Suprapubic skin (tissue), 4 donors: ENCODE data around the gene DNAJC1. TPM values are rescaled to one million over a fixed set of nuclear protein-coding genes. Genes with fewer than 3 reads are reported as not detected.
A peak's percentile ranks its signal among the peaks of the same experiment; 100 is the strongest.

Source experiments
- DNase-seq, 2 donors: peaks; one replicate each; pipeline ENCODE4 v3.0.0-alpha.2; 2019; ENCODE audit warnings: low spot score in 2 of 2
- H3K27ac ChIP-seq: fragments of 200-600 bp; sonication (generic); one replicate; pipeline ENCODE4 v1.5.1; 2019
- H3K27me3 ChIP-seq: fragments of 200-600 bp; sonication (generic); one replicate; pipeline ENCODE4 v1.5.1; 2019
- H3K36me3 ChIP-seq: fragments of 200-600 bp; sonication (generic); one replicate; pipeline ENCODE4 v1.5.1; 2019
- H3K4me1 ChIP-seq: fragments of 200-600 bp; sonication (generic); one replicate; pipeline ENCODE4 v1.5.1; 2019
- H3K4me3 ChIP-seq: fragments of 200-600 bp; sonication (generic); one replicate; pipeline ENCODE4 v1.5.1; 2019; ENCODE audit warnings: mild to moderate bottlenecking
- H3K9me3 ChIP-seq: fragments of 200-600 bp; sonication (generic); one replicate; pipeline ENCODE4 v1.5.1; 2019
- EP300 ChIP-seq: sonication (generic); formaldehyde crosslinking; IDR thresholded peaks from one replicate; pipeline ENCODE4 v1.6.1; 2017; ENCODE audit warnings: antibody characterized with exemption
- POLR2A ChIP-seq, 2 donors: fragments of 450-650 bp; IDR thresholded peaks; one replicate each; pipeline ENCODE4 v1.6.1; 2017; ENCODE audit warnings: antibody characterized with exemption in 2 of 2, mild to moderate bottlenecking in 2 of 2, moderate library complexity in 2 of 2
- POLR2AphosphoS5 ChIP-seq, 3 donors: sonication (generic); formaldehyde crosslinking; IDR thresholded peaks; one replicate each; pipeline ENCODE4 v1.6.1; 2017; ENCODE audit warnings: antibody characterized with exemption in 3 of 3
- WGBS: methylation state at CpG from one replicate; pipeline ENCODE4 v1.1.5; 2018; 5-methylcytosine and 5-hydroxymethylcytosine counted together
- total RNA-seq, 4 donors: library from RNA; depleted of rRNA; stranded (reverse); fragments of >200 nt; gene quantifications; one replicate each; pipeline ENCODE4 v1.1.0, GENCODE V29; 2016
- TF ChIP-seq, protein P1 (sequence below), 2 donors: fragments of 200-600 bp in 1 of 2; fragments of 450-650 bp in 1 of 2; sonication (generic) in 1 of 2; IDR thresholded peaks; one replicate each; pipeline ENCODE4 v1.5.1; 2016 to 2019; ENCODE audit warnings: antibody characterized with exemption in 2 of 2, mild to moderate bottlenecking in 1 of 2, moderate library complexity in 1 of 2

The DNAJC1 gene
- total RNA-seq, 4 donors from 2014 or later: 30.6 to 70.0 (median 61.0) TPM

- 53% methylated on average over 5 of the region's 5 CpGs for WGBS
- no peak for TF ChIP-seq POLR2AphosphoS5 (IDR thresholded peaks at IDR 0.05)
- Histone ChIP-seq H3K4me1 (no peaks in the 10 kb centered on the region), H3K36me3 (no peaks in the 10 kb centered on the region), H3K9me3 (no peaks in the 10 kb centered on the region), H3K27me3 (no peaks in the 10 kb centered on the region), H3K4me3 (no peak overlapping the region), H3K27ac (no peak overlapping the region)
- no peak for DNase-seq
Observed at GRCh38 chr10:21954132-21954531, 49.4 kb downstream of the DNAJC1 start.

DNA sequence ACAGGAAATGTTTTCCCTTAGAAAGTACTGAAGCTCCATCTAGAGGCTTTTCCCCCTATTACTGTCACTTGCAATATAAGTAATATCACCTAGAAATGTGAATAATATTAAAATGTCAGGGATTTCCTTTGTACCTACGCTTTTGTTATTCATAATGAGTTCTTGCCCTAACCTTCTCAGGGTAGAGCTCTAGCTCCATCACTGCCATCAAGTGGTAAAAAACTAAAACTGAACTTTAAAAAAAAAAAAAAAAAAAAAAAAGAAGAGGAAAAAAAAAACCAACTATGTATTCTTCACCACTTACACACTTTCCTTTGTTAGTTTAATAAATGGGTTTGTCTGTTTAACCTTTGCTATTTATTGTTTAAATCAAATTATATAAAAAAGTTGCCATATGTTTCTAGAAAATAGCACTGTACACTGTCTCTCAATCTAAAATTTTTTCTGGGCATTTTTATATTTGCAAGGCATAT lies 49.9 kb downstream of the DNAJC1 start:
- H3K9me3 ChIP-seq: no peaks in the 10 kb centered on the region
- WGBS: 2% methylated on average over 1 of the region's 1 CpG
- no peaks in the 10 kb centered on the region for H3K4me1 ChIP-seq
- H3K27me3 ChIP-seq: no peaks in the 10 kb centered on the region
- H3K27ac ChIP-seq: no peak overlapping the region
- no peak for DNase-seq
- no peaks in the 10 kb centered on the region for H3K36me3 ChIP-seq
- H3K4me3 ChIP-seq: no peak overlapping the region
- TF ChIP-seq, protein P1, sequence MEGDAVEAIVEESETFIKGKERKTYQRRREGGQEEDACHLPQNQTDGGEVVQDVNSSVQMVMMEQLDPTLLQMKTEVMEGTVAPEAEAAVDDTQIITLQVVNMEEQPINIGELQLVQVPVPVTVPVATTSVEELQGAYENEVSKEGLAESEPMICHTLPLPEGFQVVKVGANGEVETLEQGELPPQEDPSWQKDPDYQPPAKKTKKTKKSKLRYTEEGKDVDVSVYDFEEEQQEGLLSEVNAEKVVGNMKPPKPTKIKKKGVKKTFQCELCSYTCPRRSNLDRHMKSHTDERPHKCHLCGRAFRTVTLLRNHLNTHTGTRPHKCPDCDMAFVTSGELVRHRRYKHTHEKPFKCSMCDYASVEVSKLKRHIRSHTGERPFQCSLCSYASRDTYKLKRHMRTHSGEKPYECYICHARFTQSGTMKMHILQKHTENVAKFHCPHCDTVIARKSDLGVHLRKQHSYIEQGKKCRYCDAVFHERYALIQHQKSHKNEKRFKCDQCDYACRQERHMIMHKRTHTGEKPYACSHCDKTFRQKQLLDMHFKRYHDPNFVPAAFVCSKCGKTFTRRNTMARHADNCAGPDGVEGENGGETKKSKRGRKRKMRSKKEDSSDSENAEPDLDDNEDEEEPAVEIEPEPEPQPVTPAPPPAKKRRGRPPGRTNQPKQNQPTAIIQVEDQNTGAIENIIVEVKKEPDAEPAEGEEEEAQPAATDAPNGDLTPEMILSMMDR (IDR thresholded peaks at IDR 0.05): peak in 1 of 2 donors; percentile 17
- no peak for TF ChIP-seq POLR2A (IDR thresholded peaks at IDR 0.05)

- no peak overlapping the region for H3K27ac ChIP-seq
- no peaks in the 10 kb centered on the region for H3K36me3 ChIP-seq
- H3K4me3 ChIP-seq: no peak overlapping the region
- no peaks in the 10 kb centered on the region for H3K4me1 ChIP-seq
- TF ChIP-seq, protein P1 (IDR thresholded peaks at IDR 0.05): no peak
- TF ChIP-seq POLR2A (IDR thresholded peaks at IDR 0.05) (no peak), EP300 (no peak), POLR2AphosphoS5 (IDR thresholded peaks at IDR 0.05) (no peak)
- WGBS: 66% methylated on average over 2 of the region's 2 CpGs
- DNase-seq: no peak
- no peaks in the 10 kb centered on the region for H3K9me3 ChIP-seq
- no peaks in the 10 kb centered on the region for H3K27me3 ChIP-seq
Observed at GRCh38 chr10:21950566-21950965, 53.0 kb downstream of the DNAJC1 start.

- H3K27ac ChIP-seq: no peak overlapping the region
- peaks cover 15% of the 10 kb centered on the region for H3K4me1 ChIP-seq
- TF ChIP-seq, protein P1 (IDR thresholded peaks at IDR 0.05): no peak
- TF ChIP-seq POLR2AphosphoS5 (IDR thresholded peaks at IDR 0.05): no peak
- TF ChIP-seq EP300: no peak
- TF ChIP-seq POLR2A (IDR thresholded peaks at IDR 0.05): no peak
- H3K36me3 ChIP-seq: no peaks in the 10 kb centered on the region
- no peaks in the 10 kb centered on the region for H3K27me3 ChIP-seq
- no peak overlapping the region for H3K4me3 ChIP-seq
- H3K9me3 ChIP-seq: no peaks in the 10 kb centered on the region
- DNase-seq: no peak
Observed at GRCh38 chr10:21946946-21947345, 56.6 kb downstream of the DNAJC1 start.

DNA sequence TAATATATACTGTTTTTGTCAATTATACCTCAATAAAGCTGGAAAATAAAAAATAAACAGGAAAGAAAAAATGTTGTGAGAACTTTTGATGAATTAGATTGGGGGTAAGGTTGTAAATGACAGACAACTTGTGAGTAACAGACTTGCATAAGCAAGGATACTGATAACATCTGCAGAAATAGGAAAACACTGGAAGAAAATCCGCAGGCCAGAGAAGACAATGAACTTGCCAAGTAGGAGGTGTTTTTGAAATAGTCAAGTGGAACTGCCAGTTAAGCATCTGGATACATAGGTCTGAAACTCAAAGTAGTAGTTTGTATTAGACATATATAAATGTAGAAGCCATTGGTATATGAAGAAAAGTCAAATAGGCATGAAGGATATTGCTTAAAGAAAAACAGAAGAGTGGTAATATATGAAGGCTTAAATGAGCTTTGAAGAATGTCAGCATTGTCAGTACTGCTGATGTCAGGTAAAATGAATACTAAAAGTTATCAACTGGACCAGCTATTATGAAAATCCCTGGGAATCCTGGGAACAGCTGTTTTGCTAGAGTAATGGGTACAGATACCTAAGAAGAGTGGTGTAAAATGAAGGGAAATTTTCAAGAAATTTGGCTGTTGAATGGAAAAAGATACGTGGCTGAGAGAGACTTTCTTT lies 58.7 kb downstream of the DNAJC1 start:
- no peaks in the 10 kb centered on the region for H3K36me3 ChIP-seq
- TF ChIP-seq POLR2A (IDR thresholded peaks at IDR 0.05) (no peak), EP300 (no peak), POLR2AphosphoS5 (IDR thresholded peaks at IDR 0.05) (no peak)
- TF ChIP-seq, protein P1 (IDR thresholded peaks at IDR 0.05): no peak
- H3K27me3 ChIP-seq: no peaks in the 10 kb centered on the region
- H3K4me1 ChIP-seq: peaks cover 15% of the 10 kb centered on the region
- no peaks in the 10 kb centered on the region for H3K9me3 ChIP-seq
- no peak overlapping the region for H3K27ac ChIP-seq
- WGBS: 39% methylated on average over 2 of the region's 2 CpGs
- no peak overlapping the region for H3K4me3 ChIP-seq
- DNase-seq: no peak
